H9 (cell line): Measurements from ENCODE around the gene RPA1. TPM values are rescaled to one million over a fixed set of nuclear protein-coding genes. Genes with fewer than 3 reads are reported as not detected.

Source experiments
- DNase-seq: peaks from one replicate; pipeline ENCODE4 v3.0.0-alpha.2; 2017
- H2AFZ ChIP-seq: one replicate; pipeline ENCODE4 v1.6.1; 2013; ENCODE audit warnings: mild to moderate bottlenecking, low read length, control low read depth, moderate library complexity
- H2AK5ac ChIP-seq: 2 replicates; pipeline ENCODE4 v1.6.1; 2013; ENCODE audit warnings: low read length, control low read depth, mixed read lengths; ENCODE audit not compliant: insufficient read length
- H2BK120ac ChIP-seq: one replicate; pipeline ENCODE4 v1.6.1; 2013; ENCODE audit warnings: low read depth, mild to moderate bottlenecking, low read length, control low read depth, inconsistent platforms; ENCODE audit not compliant: poor library complexity, severe bottlenecking
- H2BK12ac ChIP-seq: 2 replicates; pipeline ENCODE4 v1.6.1; 2013; ENCODE audit warnings: low read length, control low read depth, mixed read lengths, low read depth; ENCODE audit not compliant: insufficient read length
- H2BK15ac ChIP-seq: 2 replicates; pipeline ENCODE4 v1.6.1; 2013; ENCODE audit warnings: low read depth, low read length, control low read depth
- H2BK20ac ChIP-seq: one replicate; pipeline ENCODE4 v1.6.1; 2013; ENCODE audit warnings: low read depth, mild to moderate bottlenecking, low read length, control low read depth, inconsistent platforms; ENCODE audit not compliant: poor library complexity, severe bottlenecking
- H2BK5ac ChIP-seq: 2 replicates; pipeline ENCODE4 v1.6.1; 2013; ENCODE audit warnings: low read length, control low read depth, mixed read lengths; ENCODE audit not compliant: insufficient read length
- H3K14ac ChIP-seq: 2 replicates; pipeline ENCODE4 v1.6.1; 2013; ENCODE audit warnings: low read length, control low read depth; ENCODE audit not compliant: insufficient read depth
- H3K18ac ChIP-seq: 2 replicates; pipeline ENCODE4 v1.6.1; 2013; ENCODE audit warnings: low read depth, mild to moderate bottlenecking, mixed read lengths, low read length, control low read depth; ENCODE audit not compliant: insufficient read length
- H3K23ac ChIP-seq: 2 replicates; pipeline ENCODE4 v1.6.1; 2013; ENCODE audit warnings: low read length, control low read depth, mixed read lengths, low read depth; ENCODE audit not compliant: insufficient read length
- H3K23me2 ChIP-seq: 2 replicates; pipeline ENCODE4 v1.6.1; 2013; ENCODE audit warnings: low read depth, mild to moderate bottlenecking, mixed read lengths, low read length, control low read depth; ENCODE audit not compliant: insufficient read length, poor library complexity, severe bottlenecking
- H3K27ac ChIP-seq: 2 replicates; pipeline ENCODE4 v1.5.1; 2013; ENCODE audit warnings: low read length, control low read depth, mixed read lengths, low read depth; ENCODE audit not compliant: insufficient read length
- H3K27me3 ChIP-seq: 2 replicates; pipeline ENCODE4 v1.6.1; 2013; ENCODE audit warnings: low read length, control low read depth, inconsistent platforms; ENCODE audit not compliant: insufficient read depth
- H3K4ac ChIP-seq: 2 replicates; pipeline ENCODE4 v1.6.1; 2013; ENCODE audit warnings: low read depth, mild to moderate bottlenecking, control low read depth, inconsistent platforms, low read length, moderate library complexity
- H3K4me1 ChIP-seq: 2 replicates; pipeline ENCODE4 v1.6.1; 2013; ENCODE audit warnings: low read length, control low read depth, inconsistent platforms; ENCODE audit not compliant: insufficient read depth
- H3K4me2 ChIP-seq: 2 replicates; pipeline ENCODE4 v1.6.1; 2013; ENCODE audit warnings: low read length, control low read depth, mixed read lengths; ENCODE audit not compliant: insufficient read length, insufficient read depth
- H3K56ac ChIP-seq: 2 replicates; pipeline ENCODE4 v1.6.1; 2013; ENCODE audit warnings: low read depth, mild to moderate bottlenecking, mixed read lengths, low read length, control low read depth; ENCODE audit not compliant: insufficient read length
- H3K79me1 ChIP-seq: 2 replicates; pipeline ENCODE4 v1.6.1; 2013; ENCODE audit warnings: low read depth, mild to moderate bottlenecking, moderate library complexity, low read length, control low read depth, inconsistent platforms; ENCODE audit not compliant: insufficient read depth, poor library complexity, severe bottlenecking
- H3K79me2 ChIP-seq: 2 replicates; pipeline ENCODE4 v1.6.1; 2013; ENCODE audit warnings: low read length, control low read depth, inconsistent platforms; ENCODE audit not compliant: insufficient read depth
- H3K9ac ChIP-seq: 2 replicates; pipeline ENCODE4 v1.6.1; 2013; ENCODE audit warnings: low read length, control low read depth, mixed read lengths; ENCODE audit not compliant: insufficient read length; ENCODE audit errors: extremely low read depth
- H3K9me3 ChIP-seq: one replicate; pipeline ENCODE4 v1.6.1; 2013; ENCODE audit warnings: low read depth, low read length, inconsistent platforms; ENCODE audit not compliant: control insufficient read depth
- H3T11ph ChIP-seq: one replicate; pipeline ENCODE4 v1.6.1; 2013; ENCODE audit warnings: mild to moderate bottlenecking, low read length, control low read depth, inconsistent platforms
- H4K20me1 ChIP-seq: one replicate; pipeline ENCODE4 v1.6.1; 2013; ENCODE audit not compliant: control insufficient read depth, insufficient read length, insufficient read depth
- H4K5ac ChIP-seq: 2 replicates; pipeline ENCODE4 v1.6.1; 2013; ENCODE audit warnings: low read depth, mild to moderate bottlenecking, mixed read lengths, low read length, control low read depth; ENCODE audit not compliant: insufficient read length
- H4K8ac ChIP-seq: replicated peaks from 2 replicates; pipeline ENCODE4 v1.6.1; 2013; ENCODE audit warnings: low read length, control low read depth, mixed read lengths, low read depth; ENCODE audit not compliant: insufficient read length
- H4K91ac ChIP-seq: 2 replicates; pipeline ENCODE4 v1.6.1; 2013; ENCODE audit warnings: low read depth, mild to moderate bottlenecking, moderate library complexity, mixed read lengths, low read length, control low read depth; ENCODE audit not compliant: insufficient read length
- H3K27ac Mint-ChIP-seq, 3 experiments: 2 replicates in 2 of 3; 3 replicates in 1 of 3; pipeline ENCODE4 v1.8.0; 2020 to 2021; ENCODE audit warnings: mixed read lengths in 3 of 3, mild to moderate bottlenecking in 1 of 3, moderate library complexity in 1 of 3
- H3K27me3 Mint-ChIP-seq: 2 replicates; pipeline ENCODE4 v1.8.0; 2021; ENCODE audit warnings: low read depth, mild to moderate bottlenecking, moderate library complexity, mixed read lengths
- H3K36me3 Mint-ChIP-seq, 3 experiments: 2 replicates in 2 of 3; 3 replicates in 1 of 3; pipeline ENCODE4 v1.8.0; 2020 to 2021; ENCODE audit warnings: low read depth in 3 of 3, mixed read lengths in 3 of 3; ENCODE audit not compliant: insufficient read depth in 1 of 3
- H3K4me1 Mint-ChIP-seq, 2 experiments: 2 replicates each; pipeline ENCODE4 v1.8.0; 2020; ENCODE audit warnings: mixed read lengths in 2 of 2
- H3K4me3 Mint-ChIP-seq, 2 experiments: 2 replicates in 1 of 2; 3 replicates in 1 of 2; pipeline ENCODE4 v1.8.0; 2020 to 2021; ENCODE audit warnings: mild to moderate bottlenecking in 2 of 2, mixed read lengths in 2 of 2, moderate library complexity in 1 of 2
- H3K9me3 Mint-ChIP-seq, 2 experiments: 2 replicates in 1 of 2; 3 replicates in 1 of 2; pipeline ENCODE4 v1.8.0; 2020; ENCODE audit warnings: mild to moderate bottlenecking in 2 of 2, mixed read lengths in 2 of 2, moderate library complexity in 1 of 2
- WGBS: extraction: QIAGEN DNeasy Blood & Tissue Kit; methylation state at CpG from one replicate; pipeline ENCODE4 v1.1.7; 2013; ENCODE audit warnings: missing lambda C conversion rate, low lambda C conversion rate, mixed read lengths; ENCODE audit not compliant: insufficient read length; ENCODE audit errors: extremely low coverage; 5-methylcytosine and 5-hydroxymethylcytosine counted together
- total RNA-seq: library from RNA; stranded (reverse); gene quantifications from 2 replicates; pipeline ENCODE4 v1.2.1, GENCODE V29; 2021
- TF ChIP-seq, protein P1 (sequence below): fragments of 200-600 bp; sonication (generic); conservative IDR thresholded peaks from 3 replicates; pipeline ENCODE4 v1.8.0; 2021; ENCODE audit warnings: antibody characterized with exemption, mild to moderate bottlenecking

The RPA1 gene
- total RNA-seq, 1 experiment from 2014 or later: 215 TPM

DNA sequence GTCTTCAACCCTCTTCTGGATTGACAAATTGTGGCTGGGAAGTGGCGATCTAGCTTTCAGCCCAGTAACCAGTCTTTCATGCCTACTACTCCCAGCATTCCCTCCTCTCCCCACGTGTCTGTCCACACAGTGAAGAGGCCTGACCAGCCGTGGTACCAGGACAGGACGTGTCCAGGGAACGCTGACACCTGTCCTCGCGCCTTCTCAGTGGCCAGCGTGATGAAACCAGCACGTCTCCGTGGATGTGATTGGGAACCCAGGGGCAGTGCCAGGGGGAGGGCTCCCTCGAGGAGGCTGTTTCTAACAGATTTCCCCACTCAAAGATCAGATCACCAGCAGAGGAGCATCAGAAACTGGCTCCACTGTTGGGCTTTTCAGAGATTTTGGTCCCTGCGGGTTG lies 69.1 kb downstream of the RPA1 start:
- H3K23me2 ChIP-seq: no peaks in the 10 kb centered on the region
- no peak overlapping the region for H2BK120ac ChIP-seq
- H3K4me1 Mint-ChIP-seq: no peaks in the 10 kb centered on the region
- H3K79me1 ChIP-seq: no peaks in the 10 kb centered on the region
- TF ChIP-seq, protein P1, sequence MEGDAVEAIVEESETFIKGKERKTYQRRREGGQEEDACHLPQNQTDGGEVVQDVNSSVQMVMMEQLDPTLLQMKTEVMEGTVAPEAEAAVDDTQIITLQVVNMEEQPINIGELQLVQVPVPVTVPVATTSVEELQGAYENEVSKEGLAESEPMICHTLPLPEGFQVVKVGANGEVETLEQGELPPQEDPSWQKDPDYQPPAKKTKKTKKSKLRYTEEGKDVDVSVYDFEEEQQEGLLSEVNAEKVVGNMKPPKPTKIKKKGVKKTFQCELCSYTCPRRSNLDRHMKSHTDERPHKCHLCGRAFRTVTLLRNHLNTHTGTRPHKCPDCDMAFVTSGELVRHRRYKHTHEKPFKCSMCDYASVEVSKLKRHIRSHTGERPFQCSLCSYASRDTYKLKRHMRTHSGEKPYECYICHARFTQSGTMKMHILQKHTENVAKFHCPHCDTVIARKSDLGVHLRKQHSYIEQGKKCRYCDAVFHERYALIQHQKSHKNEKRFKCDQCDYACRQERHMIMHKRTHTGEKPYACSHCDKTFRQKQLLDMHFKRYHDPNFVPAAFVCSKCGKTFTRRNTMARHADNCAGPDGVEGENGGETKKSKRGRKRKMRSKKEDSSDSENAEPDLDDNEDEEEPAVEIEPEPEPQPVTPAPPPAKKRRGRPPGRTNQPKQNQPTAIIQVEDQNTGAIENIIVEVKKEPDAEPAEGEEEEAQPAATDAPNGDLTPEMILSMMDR: no peak
- H2BK12ac ChIP-seq: no peak overlapping the region
- no peaks in the 10 kb centered on the region for H4K20me1 ChIP-seq
- H3K9me3 Mint-ChIP-seq: no peaks in the 10 kb centered on the region
- H3K56ac ChIP-seq: no peak overlapping the region
- no peak overlapping the region for H3K4me3 Mint-ChIP-seq
- H3K36me3 Mint-ChIP-seq: peaks cover 19 to 54% (median 45%) of the 10 kb centered on the region in 3 experiments
- H3T11ph ChIP-seq: no peak overlapping the region
- H3K27me3 ChIP-seq: peaks cover 4% of the 10 kb centered on the region; the same call in 1 of the 2 replicates
- H4K8ac ChIP-seq: no peak overlapping the region
- H2AK5ac ChIP-seq: no peak overlapping the region
- H4K5ac ChIP-seq: no peak overlapping the region
- no peak overlapping the region for H3K14ac ChIP-seq
- H3K9ac ChIP-seq: no peak overlapping the region
- no peak overlapping the region for H3K18ac ChIP-seq
- H2AFZ ChIP-seq: no peak overlapping the region
- H2BK20ac ChIP-seq: no peak overlapping the region
- H4K91ac ChIP-seq: no peak overlapping the region
- no peak overlapping the region for H3K4me2 ChIP-seq
- H3K27me3 Mint-ChIP-seq: peaks cover 18% of the 10 kb centered on the region
- H2BK15ac ChIP-seq: no peak overlapping the region
- H3K79me2 ChIP-seq: no peaks in the 10 kb centered on the region
- DNase-seq: no peak
- no peak overlapping the region for H3K27ac ChIP-seq
- no peak overlapping the region for H3K23ac ChIP-seq
- peak overlapping the region in 1 of 3 experiments; percentile 53; a peak in 1 of 7 replicates for H3K27ac Mint-ChIP-seq
- no peak overlapping the region for H3K4ac ChIP-seq
- H3K9me3 ChIP-seq: no peaks in the 10 kb centered on the region
- H3K4me1 ChIP-seq: no peaks in the 10 kb centered on the region
- H2BK5ac ChIP-seq: no peak overlapping the region
- no CpG with 5 or more reads among the region's 12 CpGs for WGBS
